GM19455 (cell line): Measurements from ENCODE around the gene TLR2.

ENCODE experiments used
- ATAC-seq: cut with Tn5 transposase; IDR thresholded peaks from one replicate; pipeline ENCODE4 v1.9.1; 2021; ENCODE audit not compliant: unreplicated experiment

The TLR2 gene

GRCh38 chr4:153728660-153729059 is 44.6 kb downstream of the TLR2 start:
- peak; percentile 63 for ATAC-seq

DNA sequence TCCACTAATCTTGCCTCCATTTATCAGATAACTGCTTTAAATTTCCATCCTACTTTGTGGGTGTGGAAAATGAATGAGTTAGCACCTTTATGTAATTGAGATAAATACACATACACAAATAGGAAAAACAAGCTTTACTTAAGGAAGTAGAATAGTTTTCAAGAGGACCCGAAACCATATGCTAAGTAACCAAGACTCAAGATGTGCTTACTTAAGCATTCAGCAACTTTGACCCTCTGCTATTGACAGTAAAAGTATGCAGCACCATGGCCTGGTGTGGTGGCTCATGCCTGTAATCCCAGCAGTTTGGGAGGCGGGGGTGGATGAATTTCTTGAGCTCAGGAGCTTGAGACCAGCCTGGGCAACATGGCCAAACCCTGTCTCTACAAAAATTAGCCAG is 45.8 kb downstream of the TLR2 start:
- ATAC-seq = no peak

- ATAC-seq = no peak
Observed at GRCh38 chr4:153731239-153731638, 47.2 kb downstream of the TLR2 start.

GRCh38 chr4:153733751-153734448 is 49.8 kb downstream of the TLR2 start:
- peak; percentile 75 for ATAC-seq

- no peak for ATAC-seq
Observed at GRCh38 chr4:153735906-153736461, 51.9 kb downstream of the TLR2 start.

DNA sequence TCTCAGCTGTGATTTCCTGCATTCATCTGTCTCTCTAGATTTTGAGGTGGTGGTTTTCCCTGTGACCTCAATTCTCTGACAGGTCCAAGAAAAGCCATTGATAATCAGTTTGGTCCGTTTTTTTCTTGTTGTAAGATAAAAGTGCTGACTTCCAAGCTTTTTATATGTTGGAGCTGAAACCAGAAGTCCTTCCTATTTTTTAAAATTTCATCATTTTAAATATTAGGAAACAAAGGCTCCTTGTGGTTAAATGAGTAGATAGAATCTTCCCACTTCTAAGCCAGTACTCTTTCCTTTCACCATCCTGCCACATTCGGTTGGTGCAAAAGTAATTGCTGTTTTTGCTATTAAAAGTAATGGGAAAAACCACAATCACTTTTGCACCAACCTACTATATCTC is 57.5 kb downstream of the TLR2 start:
- ATAC-seq = no peak

DNA sequence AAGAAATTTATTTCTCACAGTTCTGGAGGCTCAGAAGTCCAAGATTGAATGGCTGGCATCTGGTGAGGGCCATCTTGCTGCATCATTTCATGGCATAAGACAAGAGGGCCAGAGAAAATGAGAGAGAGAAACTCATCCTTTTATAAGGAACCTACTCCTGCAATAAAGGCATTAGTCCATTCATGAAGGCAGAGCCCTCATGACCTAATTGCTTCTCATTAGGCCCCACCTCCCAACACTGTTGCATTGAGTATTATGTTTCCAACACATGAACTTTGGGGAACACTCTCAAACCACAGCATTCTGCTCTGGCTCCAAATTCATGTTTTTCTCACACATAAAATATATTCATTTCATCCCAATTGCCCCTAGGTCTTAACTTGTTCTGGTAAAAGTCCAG is 61.6 kb downstream of the TLR2 start:
- ATAC-seq = no peak

DNA sequence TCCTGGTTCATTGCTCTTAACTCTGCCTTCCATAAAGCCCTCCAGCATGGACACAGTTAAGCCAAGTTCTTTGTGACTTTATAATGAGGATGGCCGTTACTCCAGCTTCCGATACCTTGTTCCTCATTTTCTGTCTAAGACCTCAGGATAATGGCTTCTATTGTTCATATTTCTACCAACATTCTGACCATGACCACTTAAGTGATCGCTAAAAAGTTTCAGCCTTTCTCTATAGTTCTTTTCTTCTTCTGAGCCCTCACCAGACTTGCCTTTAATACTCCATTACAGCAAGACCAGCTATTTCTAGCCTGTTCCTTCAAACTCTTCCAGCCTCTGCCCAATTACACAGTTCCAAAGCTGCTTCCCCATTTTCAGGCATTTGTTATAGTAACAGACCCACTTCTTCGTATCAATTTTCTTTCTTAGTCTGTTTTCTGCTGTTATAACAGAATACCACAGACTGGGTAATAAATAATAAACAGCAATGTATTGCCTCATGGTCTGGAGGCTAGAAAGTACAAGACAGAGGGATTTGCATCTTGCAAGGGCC is 63.4 kb downstream of the TLR2 start:
- no peak for ATAC-seq

- ATAC-seq = no peak
Observed at GRCh38 chr4:153748378-153748777, 64.3 kb downstream of the TLR2 start.

GRCh38 chr4:153750197-153750817 is 66.2 kb downstream of the TLR2 start:
- no peak for ATAC-seq

DNA sequence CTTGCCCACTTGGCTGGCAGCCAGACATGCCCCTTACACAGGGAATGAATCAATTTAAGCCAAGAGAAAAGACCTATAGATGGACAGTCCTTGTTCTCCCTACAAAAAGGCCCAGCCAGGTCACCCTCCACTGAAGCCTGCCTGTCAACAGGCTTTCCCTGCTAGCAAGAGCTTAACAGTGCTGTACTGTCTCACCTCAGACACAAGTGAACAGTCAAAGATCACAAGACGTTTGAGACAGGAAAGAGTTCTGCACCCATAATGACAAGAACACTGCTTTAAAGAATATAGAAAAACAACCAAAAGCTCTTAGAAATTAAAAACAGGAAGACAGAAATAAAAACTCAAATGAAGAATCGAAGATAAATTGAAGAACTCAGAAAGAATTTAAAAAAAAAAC is 71.1 kb downstream of the TLR2 start:
- ATAC-seq = no peak
